GM12878 (cell line): Measurements from ENCODE around the gene AMBRA1. TPM values are rescaled to one million over a fixed set of nuclear protein-coding genes. Genes with fewer than 3 reads are reported as not detected.
A peak's percentile ranks its signal among the peaks of the same experiment; 100 is the strongest.

Source experiments
- BACH1 ChIP-seq: fragments of 450-650 bp; IDR thresholded peaks from 2 replicates; pipeline ENCODE4 v1.6.1; 2017; ENCODE audit warnings: mild to moderate bottlenecking, borderline replicate concordance
- BMI1 ChIP-seq: fragments of 450-650 bp; IDR thresholded peaks from 2 replicates; pipeline ENCODE4 v1.6.1; 2016; ENCODE audit warnings: mild to moderate bottlenecking, moderate library complexity, borderline replicate concordance
- BRCA1 ChIP-seq: IDR thresholded peaks from 2 replicates; pipeline ENCODE4 v1.6.1; 2011; ENCODE audit warnings: low read depth, low read length, improper control_type of control experiment
- CEBPB ChIP-seq, 2 experiments: fragments of 150-350 bp in 1 of 2; IDR thresholded peaks; 2 replicates each; pipeline ENCODE4 v1.6.1; 2012 to 2014; ENCODE audit warnings: low read depth in 2 of 2, low read length in 2 of 2, borderline replicate concordance in 1 of 2, inconsistent platforms in 1 of 2
- CREB1 ChIP-seq: IDR thresholded peaks from 2 replicates; pipeline ENCODE4 v1.6.1; 2012; ENCODE audit warnings: low read depth, mild to moderate bottlenecking, inconsistent platforms
- GABPA ChIP-seq: IDR thresholded peaks from 2 replicates; pipeline ENCODE4 v1.6.1; 2014; ENCODE audit warnings: antibody characterized with exemption, low read depth, mild to moderate bottlenecking, inconsistent platforms
- HDGF ChIP-seq: fragments of 450-650 bp; IDR thresholded peaks from 2 replicates; pipeline ENCODE4 v1.6.1; 2016; ENCODE audit warnings: antibody characterized with exemption
- IKZF1 ChIP-seq: fragments of 450-650 bp; conservative IDR thresholded peaks from 2 replicates; pipeline ENCODE4 v1.6.1; 2017; ENCODE audit warnings: antibody characterized with exemption, mild to moderate bottlenecking
- JUND ChIP-seq: IDR thresholded peaks from 2 replicates; pipeline ENCODE4 v1.6.1; 2012; ENCODE audit warnings: low read depth, mild to moderate bottlenecking, low read length, improper control_type of control experiment, moderate library complexity
- MYC ChIP-seq: IDR thresholded peaks from 2 replicates; pipeline ENCODE4 v1.6.1; 2011; ENCODE audit warnings: mild to moderate bottlenecking, low read length, moderate library complexity, inconsistent platforms; ENCODE audit not compliant: insufficient read depth, insufficient replicate concordance, insufficient read length, severe bottlenecking
- NBN ChIP-seq: fragments of 450-650 bp; IDR thresholded peaks from 2 replicates; pipeline ENCODE4 v1.6.1; 2016
- NR2F1 ChIP-seq: fragments of 450-650 bp; conservative IDR thresholded peaks from 2 replicates; pipeline ENCODE4 v1.6.1; 2017; ENCODE audit warnings: mild to moderate bottlenecking
- SMAD1 ChIP-seq: fragments of 450-650 bp; IDR thresholded peaks from 2 replicates; pipeline ENCODE4 v1.6.1; 2018; ENCODE audit warnings: mild to moderate bottlenecking, low read depth; ENCODE audit not compliant: partially characterized antibody
- STAT1 ChIP-seq: fragments of 450-650 bp; conservative IDR thresholded peaks from 2 replicates; pipeline ENCODE4 v1.6.1; 2014; ENCODE audit warnings: antibody characterized with exemption, mild to moderate bottlenecking
- SUZ12 ChIP-seq: fragments of 200-600 bp; sonication (generic); IDR thresholded peaks from one replicate; pipeline ENCODE4 v1.6.1; 2018; ENCODE audit warnings: antibody characterized with exemption, mild to moderate bottlenecking; ENCODE audit not compliant: unreplicated experiment
- TBL1XR1 ChIP-seq: IDR thresholded peaks from 2 replicates; pipeline ENCODE4 v1.6.1; 2012; ENCODE audit warnings: low read depth, low read length, improper control_type of control experiment
- TCF7 ChIP-seq: IDR thresholded peaks from 2 replicates; pipeline ENCODE4 v1.6.1; 2014; ENCODE audit warnings: antibody characterized with exemption, borderline replicate concordance
- ZNF384 ChIP-seq: IDR thresholded peaks from 2 replicates; pipeline ENCODE4 v1.6.1; 2012; ENCODE audit warnings: low read depth, mild to moderate bottlenecking, low read length, improper control_type of control experiment, borderline replicate concordance
- polyA plus RNA-seq, 11 experiments: library from polyadenylated mRNA; depleted of rRNA in 4 of 11; unstranded in 6 of 11; stranded (reverse) in 5 of 11; fragments of >200 nt; fragmentation: Nextera tagmentation in 4 of 11; fragmentation: Illumina TruSeq in 1 of 11; extraction: Ambion mirVana in 4 of 11; extraction: Trizol in 1 of 11; gene quantifications; 1 replicate in 1 of 11; 2 replicates in 10 of 11; pipeline versions ENCODE4 v1.2.1 to v1.2.3, GENCODE V29; 2011 to 2016; ENCODE audit warnings: inconsistent platforms in 2 of 11, missing spikeins in 2 of 11, low read depth in 1 of 11
- total RNA-seq, 4 experiments: library from RNA; depleted of rRNA in 3 of 4; stranded (reverse); fragments of >200 nt in 3 of 4; fragmentation: Illumina TruSeq in 1 of 4; extraction: Trizol in 1 of 4; gene quantifications; 2 replicates each; pipeline versions ENCODE4 v1.2.1 to v1.2.3, GENCODE V29; 2013 to 2021
- TF ChIP-seq, protein P1 (sequence below): IDR thresholded peaks from 2 replicates; pipeline ENCODE4 v1.6.1; 2012; ENCODE audit warnings: low read depth, low read length, improper control_type of control experiment
- TF ChIP-seq, protein P2 (sequence below): fragments of 450-650 bp; IDR thresholded peaks from 2 replicates; pipeline ENCODE4 v1.6.1; 2017; ENCODE audit warnings: low read depth, mild to moderate bottlenecking, moderate library complexity
- TF ChIP-seq, protein P3 (sequence below): IDR thresholded peaks from 2 replicates; pipeline ENCODE4 v1.6.1; 2011; ENCODE audit warnings: low read depth, low read length, improper control_type of control experiment, borderline replicate concordance
- TF ChIP-seq, protein P4 (sequence below): IDR thresholded peaks from 2 replicates; pipeline ENCODE4 v1.6.1; 2011; ENCODE audit warnings: borderline replicate concordance, low read depth, mild to moderate bottlenecking, moderate library complexity, mixed read lengths, low read length; ENCODE audit not compliant: insufficient read depth; ENCODE audit errors: extremely low read length
- TF ChIP-seq, protein P5 (sequence below): IDR thresholded peaks from 2 replicates; pipeline ENCODE4 v1.6.1; 2011; ENCODE audit warnings: mild to moderate bottlenecking, low read depth, low read length, moderate library complexity; ENCODE audit not compliant: insufficient replicate concordance
- TF ChIP-seq, protein P6 (sequence below): fragments of 450-650 bp; IDR thresholded peaks from 2 replicates; pipeline ENCODE4 v1.6.1; 2017; ENCODE audit warnings: borderline replicate concordance

Gene AMBRA1
- total and polyA plus RNA-seq, 10 of the 15 experiments (the other 5 are each of a cell fraction or from before 2014, with no cell fraction given), result 0.57 to 34.3 (median 13.7) TPM

DNA sequence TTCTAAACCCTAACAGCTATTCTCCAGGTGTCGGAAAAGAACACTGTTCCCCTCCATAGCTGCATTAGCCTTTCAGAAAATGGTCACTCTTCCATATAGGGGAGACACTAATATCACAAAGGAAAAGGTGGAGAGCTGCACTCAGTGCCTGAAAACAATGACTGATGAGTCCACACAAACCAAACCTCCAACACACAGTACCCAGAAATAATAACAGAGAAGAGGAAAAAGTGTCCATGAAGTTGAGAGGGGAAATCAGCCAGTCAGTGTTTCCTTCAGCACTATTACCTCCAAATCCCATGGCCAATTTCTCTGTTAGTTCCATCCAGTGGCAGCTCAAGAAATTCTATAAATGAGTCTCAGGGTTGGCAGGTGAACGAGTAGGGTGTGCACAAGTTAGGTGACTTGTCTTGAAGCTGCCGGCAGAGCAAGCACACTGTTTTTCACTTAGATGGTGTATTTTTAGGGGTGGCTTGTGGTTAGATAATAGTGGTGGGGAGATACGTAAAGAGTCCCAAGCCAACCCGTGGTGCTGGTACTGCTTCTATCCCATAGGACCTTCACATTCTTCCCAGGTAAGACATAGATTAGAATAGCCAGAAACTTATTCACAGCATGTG, 117.8 kb downstream of the AMBRA1 start (continued):
- TF ChIP-seq, protein P1, sequence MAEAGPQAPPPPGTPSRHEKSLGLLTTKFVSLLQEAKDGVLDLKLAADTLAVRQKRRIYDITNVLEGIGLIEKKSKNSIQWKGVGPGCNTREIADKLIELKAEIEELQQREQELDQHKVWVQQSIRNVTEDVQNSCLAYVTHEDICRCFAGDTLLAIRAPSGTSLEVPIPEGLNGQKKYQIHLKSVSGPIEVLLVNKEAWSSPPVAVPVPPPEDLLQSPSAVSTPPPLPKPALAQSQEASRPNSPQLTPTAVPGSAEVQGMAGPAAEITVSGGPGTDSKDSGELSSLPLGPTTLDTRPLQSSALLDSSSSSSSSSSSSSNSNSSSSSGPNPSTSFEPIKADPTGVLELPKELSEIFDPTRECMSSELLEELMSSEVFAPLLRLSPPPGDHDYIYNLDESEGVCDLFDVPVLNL, result no peak
- TF ChIP-seq NBN (0 out of 2 replicates have a peak, but pooled peaks have one; percentile 27), SUZ12 (no peak), GABPA (no peak), HDGF (0 out of 2 replicates have a peak, but pooled peaks have one; percentile 56), JUND (no peak), IKZF1 (no peak; the same call in 1 of the 2 replicates), BACH1 (no peak), STAT1 (no peak), TBL1XR1 (no peak), SMAD1 (peak; percentile 27), CREB1 (no peak), ZNF384 (no peak), NR2F1 (no peak), TCF7 (no peak), CEBPB (IDR thresholded peaks at IDR 0.05; ENCODE audit: borderline replicate concordance in 1 of 2, low read depth in 2 of 2, low read length in 2 of 2) (no peak), BMI1 (no peak), MYC (no peak), BRCA1 (no peak)
- TF ChIP-seq, protein P2, sequence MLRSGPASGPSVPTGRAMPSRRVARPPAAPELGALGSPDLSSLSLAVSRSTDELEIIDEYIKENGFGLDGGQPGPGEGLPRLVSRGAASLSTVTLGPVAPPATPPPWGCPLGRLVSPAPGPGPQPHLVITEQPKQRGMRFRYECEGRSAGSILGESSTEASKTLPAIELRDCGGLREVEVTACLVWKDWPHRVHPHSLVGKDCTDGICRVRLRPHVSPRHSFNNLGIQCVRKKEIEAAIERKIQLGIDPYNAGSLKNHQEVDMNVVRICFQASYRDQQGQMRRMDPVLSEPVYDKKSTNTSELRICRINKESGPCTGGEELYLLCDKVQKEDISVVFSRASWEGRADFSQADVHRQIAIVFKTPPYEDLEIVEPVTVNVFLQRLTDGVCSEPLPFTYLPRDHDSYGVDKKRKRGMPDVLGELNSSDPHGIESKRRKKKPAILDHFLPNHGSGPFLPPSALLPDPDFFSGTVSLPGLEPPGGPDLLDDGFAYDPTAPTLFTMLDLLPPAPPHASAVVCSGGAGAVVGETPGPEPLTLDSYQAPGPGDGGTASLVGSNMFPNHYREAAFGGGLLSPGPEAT, result peak; percentile 44; the same call in 1 of the 2 replicates
- TF ChIP-seq, protein P3, sequence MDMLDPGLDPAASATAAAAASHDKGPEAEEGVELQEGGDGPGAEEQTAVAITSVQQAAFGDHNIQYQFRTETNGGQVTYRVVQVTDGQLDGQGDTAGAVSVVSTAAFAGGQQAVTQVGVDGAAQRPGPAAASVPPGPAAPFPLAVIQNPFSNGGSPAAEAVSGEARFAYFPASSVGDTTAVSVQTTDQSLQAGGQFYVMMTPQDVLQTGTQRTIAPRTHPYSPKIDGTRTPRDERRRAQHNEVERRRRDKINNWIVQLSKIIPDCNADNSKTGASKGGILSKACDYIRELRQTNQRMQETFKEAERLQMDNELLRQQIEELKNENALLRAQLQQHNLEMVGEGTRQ, result no peak
- TF ChIP-seq, protein P4, sequence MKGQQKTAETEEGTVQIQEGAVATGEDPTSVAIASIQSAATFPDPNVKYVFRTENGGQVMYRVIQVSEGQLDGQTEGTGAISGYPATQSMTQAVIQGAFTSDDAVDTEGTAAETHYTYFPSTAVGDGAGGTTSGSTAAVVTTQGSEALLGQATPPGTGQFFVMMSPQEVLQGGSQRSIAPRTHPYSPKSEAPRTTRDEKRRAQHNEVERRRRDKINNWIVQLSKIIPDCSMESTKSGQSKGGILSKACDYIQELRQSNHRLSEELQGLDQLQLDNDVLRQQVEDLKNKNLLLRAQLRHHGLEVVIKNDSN, result no peak
- TF ChIP-seq, protein P5, sequence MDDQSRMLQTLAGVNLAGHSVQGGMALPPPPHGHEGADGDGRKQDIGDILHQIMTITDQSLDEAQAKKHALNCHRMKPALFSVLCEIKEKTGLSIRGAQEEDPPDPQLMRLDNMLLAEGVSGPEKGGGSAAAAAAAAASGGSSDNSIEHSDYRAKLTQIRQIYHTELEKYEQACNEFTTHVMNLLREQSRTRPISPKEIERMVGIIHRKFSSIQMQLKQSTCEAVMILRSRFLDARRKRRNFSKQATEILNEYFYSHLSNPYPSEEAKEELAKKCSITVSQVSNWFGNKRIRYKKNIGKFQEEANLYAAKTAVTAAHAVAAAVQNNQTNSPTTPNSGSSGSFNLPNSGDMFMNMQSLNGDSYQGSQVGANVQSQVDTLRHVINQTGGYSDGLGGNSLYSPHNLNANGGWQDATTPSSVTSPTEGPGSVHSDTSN, result no peak
- TF ChIP-seq, protein P6, sequence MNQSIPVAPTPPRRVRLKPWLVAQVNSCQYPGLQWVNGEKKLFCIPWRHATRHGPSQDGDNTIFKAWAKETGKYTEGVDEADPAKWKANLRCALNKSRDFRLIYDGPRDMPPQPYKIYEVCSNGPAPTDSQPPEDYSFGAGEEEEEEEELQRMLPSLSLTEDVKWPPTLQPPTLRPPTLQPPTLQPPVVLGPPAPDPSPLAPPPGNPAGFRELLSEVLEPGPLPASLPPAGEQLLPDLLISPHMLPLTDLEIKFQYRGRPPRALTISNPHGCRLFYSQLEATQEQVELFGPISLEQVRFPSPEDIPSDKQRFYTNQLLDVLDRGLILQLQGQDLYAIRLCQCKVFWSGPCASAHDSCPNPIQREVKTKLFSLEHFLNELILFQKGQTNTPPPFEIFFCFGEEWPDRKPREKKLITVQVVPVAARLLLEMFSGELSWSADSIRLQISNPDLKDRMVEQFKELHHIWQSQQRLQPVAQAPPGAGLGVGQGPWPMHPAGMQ, result no peak
